ENCODE results near the gene GFER. TPM values are rescaled to one million over a fixed set of nuclear protein-coding genes. Genes with fewer than 3 reads are reported as not detected.

The GFER gene
- polyA plus RNA-seq, 1 of the 3 experiments (the other 2 are of a cell fraction) = 20.4 TPM

- TF ChIP-seq FOXM1 (IDR thresholded peaks at IDR 0.05; ENCODE audit: low read depth) (no peak), GABPA (IDR thresholded peaks at IDR 0.05; ENCODE audit: low read depth) (no peak), SIN3A (IDR thresholded peaks at IDR 0.05; ENCODE audit: borderline replicate concordance, low read depth, low read length) (no peak), EZH2phosphoT487 (IDR thresholded peaks at IDR 0.05; ENCODE audit: borderline replicate concordance, low read depth) (no peak), SMC3 (IDR thresholded peaks at IDR 0.05; ENCODE audit: low read depth, low read length) (no peak), FOSL2 (IDR thresholded peaks at IDR 0.05; ENCODE audit: borderline replicate concordance, low read depth) (no peak), MEF2A (IDR thresholded peaks at IDR 0.05; ENCODE audit: borderline replicate concordance, low read depth) (no peak), TAF1 (IDR thresholded peaks at IDR 0.05; ENCODE audit: borderline replicate concordance, low read depth, low read length) (no peak), GATA2 (CRISPR knock-in tag; IDR thresholded peaks at IDR 0.05) (no peak), CHD2 (IDR thresholded peaks at IDR 0.05; ENCODE audit: low read length, partially characterized antibody) (no peak), YY1 (IDR thresholded peaks at IDR 0.05; ENCODE audit: low read depth) (no peak), TEAD4 (IDR thresholded peaks at IDR 0.05; ENCODE audit: borderline replicate concordance, insufficient read depth) (no peak), JUND (IDR thresholded peaks at IDR 0.05) (no peak), POLR2AphosphoS5 (IDR thresholded peaks at IDR 0.05; ENCODE audit: low read depth, low read length) (no peak), RAD21 (IDR thresholded peaks at IDR 0.05; ENCODE audit: low read length) (no peak), RXRA (IDR thresholded peaks at IDR 0.05; ENCODE audit: borderline replicate concordance, low read depth) (no peak)
- TF ChIP-seq, protein P1, sequence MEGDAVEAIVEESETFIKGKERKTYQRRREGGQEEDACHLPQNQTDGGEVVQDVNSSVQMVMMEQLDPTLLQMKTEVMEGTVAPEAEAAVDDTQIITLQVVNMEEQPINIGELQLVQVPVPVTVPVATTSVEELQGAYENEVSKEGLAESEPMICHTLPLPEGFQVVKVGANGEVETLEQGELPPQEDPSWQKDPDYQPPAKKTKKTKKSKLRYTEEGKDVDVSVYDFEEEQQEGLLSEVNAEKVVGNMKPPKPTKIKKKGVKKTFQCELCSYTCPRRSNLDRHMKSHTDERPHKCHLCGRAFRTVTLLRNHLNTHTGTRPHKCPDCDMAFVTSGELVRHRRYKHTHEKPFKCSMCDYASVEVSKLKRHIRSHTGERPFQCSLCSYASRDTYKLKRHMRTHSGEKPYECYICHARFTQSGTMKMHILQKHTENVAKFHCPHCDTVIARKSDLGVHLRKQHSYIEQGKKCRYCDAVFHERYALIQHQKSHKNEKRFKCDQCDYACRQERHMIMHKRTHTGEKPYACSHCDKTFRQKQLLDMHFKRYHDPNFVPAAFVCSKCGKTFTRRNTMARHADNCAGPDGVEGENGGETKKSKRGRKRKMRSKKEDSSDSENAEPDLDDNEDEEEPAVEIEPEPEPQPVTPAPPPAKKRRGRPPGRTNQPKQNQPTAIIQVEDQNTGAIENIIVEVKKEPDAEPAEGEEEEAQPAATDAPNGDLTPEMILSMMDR (IDR thresholded peaks at IDR 0.05) = no peak
- TF ChIP-seq, protein P2, sequence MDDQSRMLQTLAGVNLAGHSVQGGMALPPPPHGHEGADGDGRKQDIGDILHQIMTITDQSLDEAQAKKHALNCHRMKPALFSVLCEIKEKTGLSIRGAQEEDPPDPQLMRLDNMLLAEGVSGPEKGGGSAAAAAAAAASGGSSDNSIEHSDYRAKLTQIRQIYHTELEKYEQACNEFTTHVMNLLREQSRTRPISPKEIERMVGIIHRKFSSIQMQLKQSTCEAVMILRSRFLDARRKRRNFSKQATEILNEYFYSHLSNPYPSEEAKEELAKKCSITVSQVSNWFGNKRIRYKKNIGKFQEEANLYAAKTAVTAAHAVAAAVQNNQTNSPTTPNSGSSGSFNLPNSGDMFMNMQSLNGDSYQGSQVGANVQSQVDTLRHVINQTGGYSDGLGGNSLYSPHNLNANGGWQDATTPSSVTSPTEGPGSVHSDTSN (IDR thresholded peaks at IDR 0.05) = no peak
- TF ChIP-seq, protein P3, sequence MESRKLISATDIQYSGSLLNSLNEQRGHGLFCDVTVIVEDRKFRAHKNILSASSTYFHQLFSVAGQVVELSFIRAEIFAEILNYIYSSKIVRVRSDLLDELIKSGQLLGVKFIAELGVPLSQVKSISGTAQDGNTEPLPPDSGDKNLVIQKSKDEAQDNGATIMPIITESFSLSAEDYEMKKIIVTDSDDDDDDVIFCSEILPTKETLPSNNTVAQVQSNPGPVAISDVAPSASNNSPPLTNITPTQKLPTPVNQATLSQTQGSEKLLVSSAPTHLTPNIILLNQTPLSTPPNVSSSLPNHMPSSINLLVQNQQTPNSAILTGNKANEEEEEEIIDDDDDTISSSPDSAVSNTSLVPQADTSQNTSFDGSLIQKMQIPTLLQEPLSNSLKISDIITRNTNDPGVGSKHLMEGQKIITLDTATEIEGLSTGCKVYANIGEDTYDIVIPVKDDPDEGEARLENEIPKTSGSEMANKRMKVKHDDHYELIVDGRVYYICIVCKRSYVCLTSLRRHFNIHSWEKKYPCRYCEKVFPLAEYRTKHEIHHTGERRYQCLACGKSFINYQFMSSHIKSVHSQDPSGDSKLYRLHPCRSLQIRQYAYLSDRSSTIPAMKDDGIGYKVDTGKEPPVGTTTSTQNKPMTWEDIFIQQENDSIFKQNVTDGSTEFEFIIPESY (IDR thresholded peaks at IDR 0.05; ENCODE audit: borderline replicate concordance, low read depth) = no peak
- Histone ChIP-seq H3K9me3 (no peaks in the 10 kb centered on the region), H3K4me2 (no peak overlapping the region), H3K79me2 (ENCODE audit: insufficient read depth) (no peaks in the 10 kb centered on the region), H3K4me1 (ENCODE audit: control insufficient read depth in 1 of 2, insufficient read depth in 2 of 2, low read depth in 1 of 2, low read length in 1 of 2) (no peaks in the 10 kb centered on the region; a peak in 1 of 4 replicates), H4K20me1 (ENCODE audit: insufficient read depth) (no peaks in the 10 kb centered on the region), H3K27ac (ENCODE audit: low read depth in 2 of 2, low read length in 1 of 2) (no peak overlapping the region), H3K4me3 (ENCODE audit: low read depth in 2 of 2, low read length in 1 of 2) (no peak overlapping the region), H3K36me3 (replicated peaks in 1 of 2; ENCODE audit: control insufficient read depth in 1 of 2, insufficient read depth in 2 of 2, low read length in 1 of 2) (no peaks in the 10 kb centered on the region), H2AFZ (ENCODE audit: low read depth) (no peak overlapping the region), H3K9ac (no peak overlapping the region), H3K9me2 (no peaks in the 10 kb centered on the region), H3F3A (replicated peaks; ENCODE audit: insufficient read depth) (no peaks in the 10 kb centered on the region), H3K27me3 (ENCODE audit: insufficient read depth) (peaks cover 4% of the 10 kb centered on the region; the same call in 1 of the 2 replicates)
- DNase-seq = no peak
- ChIA-PET POLR2A (interaction anchor here (1.3 kb wide), 1 partner anchor 139 kb away, joined by 5 read pairs; the partner anchor contains the start of gene TRAF7), CTCF (interaction anchor here (0.6 to 2.3 kb wide), 11 partner anchors 12 to 152 kb away, joined by 3 to 17 read pairs (median 4); partner anchors contain the start of gene RPS2)
- WGBS (ENCODE audit: low lambda C conversion rate) = 87% methylated on average over 7 of the region's 7 CpGs
These were observed 31.9 kb downstream of the GFER start for GRCh38 chr16:2015947-2016208.
